ENCODE data around the gene CREB3L4.
"Not testable (repeated sequence)": the region's sequence is repeated elsewhere in the genome, so short reads cannot be mapped to it uniquely, and the experiment has no call there.

Gene CREB3L4

GRCh38 chr1:153987621-153988020 lies 19.9 kb downstream of the CREB3L4 start:
- no peak overlapping the region for H3K27ac ChIP-seq (ENCODE audit: insufficient read depth, low read depth, low read length, poor library complexity, severe bottlenecking)

DNA sequence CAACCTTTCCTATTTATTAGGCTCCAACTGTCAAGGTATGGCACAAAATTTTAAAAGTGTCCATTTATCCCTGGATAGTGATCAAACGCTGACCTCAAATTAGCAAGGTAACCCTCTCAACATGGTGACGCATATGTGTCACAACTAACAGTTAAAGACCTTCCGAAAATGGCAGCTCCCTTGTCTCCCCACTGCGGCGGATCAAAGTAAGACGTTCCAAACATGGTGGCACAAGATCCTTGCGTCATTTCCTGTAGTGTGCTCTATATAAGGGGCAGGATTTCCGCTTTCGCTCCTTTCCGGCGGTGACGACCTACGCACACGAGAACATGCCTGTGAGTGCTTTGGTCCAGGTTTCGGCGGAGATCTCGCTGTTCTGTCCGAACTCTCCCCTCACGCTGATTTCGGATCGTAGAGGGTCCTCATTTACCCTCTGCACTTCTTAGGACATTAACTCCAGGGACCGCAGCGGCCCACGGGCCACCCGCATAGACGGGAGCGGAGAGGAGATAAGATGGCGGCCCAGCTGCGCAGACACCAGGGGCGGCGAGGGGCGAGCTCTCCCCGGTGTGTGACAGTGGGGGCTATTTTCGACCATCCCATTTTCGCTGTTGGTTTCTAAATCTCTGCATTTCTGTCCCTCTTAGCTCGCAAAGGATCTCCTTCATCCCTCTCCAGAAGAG lies 22.9 kb downstream of the CREB3L4 start, which contains the start of gene RPS27:
TSS of gene RPS27 (plus strand) at position 295 of the 683 bp plus-strand sequence. CDS start at position 330, 35 bp downstream.
- H3K27me3 ChIP-seq (ENCODE audit: control insufficient read depth, insufficient read depth, low read length, poor library complexity, severe bottlenecking), result no peaks in the 10 kb centered on the region
- H3K36me3 ChIP-seq (ENCODE audit: control insufficient read depth, insufficient read depth, low read length), result peaks cover 26% of the 10 kb centered on the region
- WGBS, 2 experiments, result 0% methylated on average over 36 of the region's 36 CpGs
- H3K4me3 ChIP-seq (ENCODE audit: insufficient read depth, low read depth, low read length), result peak within 1 kb of the TSS; percentile 90
- peaks cover 5% of the 10 kb centered on the region for H3K4me1 ChIP-seq (ENCODE audit: control insufficient read depth, insufficient read depth, low read length)
- no peaks in the 10 kb centered on the region for H3K9me3 ChIP-seq (ENCODE audit: control insufficient read depth, low read length)
- H3K27ac ChIP-seq (ENCODE audit: insufficient read depth, low read depth, low read length, poor library complexity, severe bottlenecking), result peak within 1 kb of the TSS; percentile 83

More at GRCh38 chr1:153987621-153988020, 19.9 kb downstream of the CREB3L4 start:
- Histone ChIP-seq H3K36me3 (ENCODE audit: control insufficient read depth, insufficient read depth, low read length) (peaks cover 11% of the 10 kb centered on the region), H3K27me3 (ENCODE audit: control insufficient read depth, insufficient read depth, low read length, poor library complexity, severe bottlenecking) (no peaks in the 10 kb centered on the region), H3K4me1 (ENCODE audit: control insufficient read depth, insufficient read depth, low read length) (peaks cover 14% of the 10 kb centered on the region), H3K9me3 (ENCODE audit: control insufficient read depth, low read length) (no peaks in the 10 kb centered on the region), H3K4me3 (ENCODE audit: insufficient read depth, low read depth, low read length) (no peak overlapping the region)
- 93 to 94% methylated on average over 7 of the region's 8 CpGs for WGBS, 2 experiments

DNA sequence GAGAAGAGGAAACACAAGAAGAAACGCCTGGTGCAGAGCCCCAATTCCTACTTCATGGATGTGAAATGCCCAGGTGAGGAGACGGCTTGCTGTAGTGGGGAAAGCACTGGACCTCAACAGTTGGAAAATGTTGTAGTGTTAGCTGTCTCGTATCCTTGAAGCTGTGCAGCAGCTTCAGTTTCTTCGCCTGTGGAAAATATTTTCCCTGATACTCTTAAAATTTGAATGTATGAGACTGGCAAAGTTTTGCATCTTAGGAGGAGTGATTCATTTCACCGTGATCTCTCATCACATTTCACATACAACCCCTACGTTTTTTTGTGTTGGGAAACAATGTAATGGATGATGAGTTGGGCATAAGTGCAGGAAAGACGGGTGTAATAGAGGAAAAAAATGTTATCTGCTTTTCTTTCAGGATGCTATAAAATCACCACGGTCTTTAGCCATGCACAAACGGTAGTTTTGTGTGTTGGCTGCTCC lies 23.5 kb downstream of the CREB3L4 start:
- peak overlapping the region; percentile 83 for H3K27ac ChIP-seq (ENCODE audit: insufficient read depth, low read depth, low read length, poor library complexity, severe bottlenecking)
- peaks cover 5% of the 10 kb centered on the region for H3K4me1 ChIP-seq (ENCODE audit: control insufficient read depth, insufficient read depth, low read length)
- 19 to 26% methylated on average over 7 to 8 of the region's 9 CpGs for WGBS, 2 experiments
- H3K27me3 ChIP-seq (ENCODE audit: control insufficient read depth, insufficient read depth, low read length, poor library complexity, severe bottlenecking), result no peaks in the 10 kb centered on the region
- no peaks in the 10 kb centered on the region for H3K9me3 ChIP-seq (ENCODE audit: control insufficient read depth, low read length)
- peak overlapping the region; percentile 90 for H3K4me3 ChIP-seq (ENCODE audit: insufficient read depth, low read depth, low read length)
- H3K36me3 ChIP-seq (ENCODE audit: control insufficient read depth, insufficient read depth, low read length), result peaks cover 27% of the 10 kb centered on the region

DNA sequence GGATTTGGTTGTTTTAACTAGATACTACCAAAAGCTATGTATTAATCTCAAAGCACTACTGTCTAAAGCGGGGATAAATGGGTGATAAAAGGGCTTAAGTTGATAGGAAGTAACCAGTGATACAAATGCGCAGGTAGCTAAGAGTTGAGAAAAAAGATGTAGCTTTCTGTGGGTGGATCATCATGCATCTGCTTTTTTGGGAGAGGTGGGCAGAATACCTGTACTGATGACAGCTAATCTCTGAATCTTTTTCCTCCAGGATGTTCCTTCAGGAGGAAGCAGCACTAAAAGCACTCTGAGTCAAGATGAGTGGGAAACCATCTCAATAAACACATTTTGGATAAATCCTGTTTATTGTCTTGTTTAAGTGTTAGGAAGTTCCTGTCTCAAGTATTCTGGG lies 24.1 kb downstream of the CREB3L4 start:
- H3K27ac ChIP-seq (ENCODE audit: insufficient read depth, low read depth, low read length, poor library complexity, severe bottlenecking), result no peak overlapping the region
- no peaks in the 10 kb centered on the region for H3K27me3 ChIP-seq (ENCODE audit: control insufficient read depth, insufficient read depth, low read length, poor library complexity, severe bottlenecking)
- peaks cover 27% of the 10 kb centered on the region for H3K36me3 ChIP-seq (ENCODE audit: control insufficient read depth, insufficient read depth, low read length)
- 97 to 99% methylated on average over 2 of the region's 2 CpGs for WGBS, 2 experiments
- H3K9me3 ChIP-seq (ENCODE audit: control insufficient read depth, low read length), result no peaks in the 10 kb centered on the region
- peaks cover 5% of the 10 kb centered on the region for H3K4me1 ChIP-seq (ENCODE audit: control insufficient read depth, insufficient read depth, low read length)
- peak overlapping the region; percentile 90 for H3K4me3 ChIP-seq (ENCODE audit: insufficient read depth, low read depth, low read length)

DNA sequence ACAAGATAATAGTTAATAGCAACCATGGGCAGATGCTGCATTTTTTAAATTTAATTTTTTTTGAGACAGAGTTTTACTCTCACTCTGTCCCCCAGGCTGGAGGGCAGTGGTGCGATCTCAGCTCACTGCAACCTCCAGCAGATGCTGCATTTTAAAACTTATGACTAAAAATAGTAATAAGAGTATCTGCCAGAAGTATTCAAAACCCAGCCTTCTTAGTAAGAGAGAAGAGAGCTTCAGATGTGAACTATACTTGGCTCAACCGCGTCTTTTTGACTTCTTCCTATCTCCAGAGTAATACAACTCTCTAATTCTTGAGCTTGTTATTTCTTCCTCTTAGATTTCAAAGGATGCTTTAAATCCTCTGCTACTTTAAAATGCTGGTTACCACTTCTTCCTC lies 27.5 kb downstream of the CREB3L4 start:
- H3K27me3 ChIP-seq (ENCODE audit: control insufficient read depth, insufficient read depth, low read length, poor library complexity, severe bottlenecking), result no peaks in the 10 kb centered on the region
- H3K4me1 ChIP-seq (ENCODE audit: control insufficient read depth, insufficient read depth, low read length), result peaks cover 5% of the 10 kb centered on the region
- WGBS, 2 experiments, result 97 to 98% methylated on average over 2 to 3 of the region's 3 CpGs
- H3K36me3 ChIP-seq (ENCODE audit: control insufficient read depth, insufficient read depth, low read length), result peaks cover 27% of the 10 kb centered on the region
- no peak overlapping the region for H3K4me3 ChIP-seq (ENCODE audit: insufficient read depth, low read depth, low read length)
- no peaks in the 10 kb centered on the region for H3K9me3 ChIP-seq (ENCODE audit: control insufficient read depth, low read length)
- no peak overlapping the region for H3K27ac ChIP-seq (ENCODE audit: insufficient read depth, low read depth, low read length, poor library complexity, severe bottlenecking)

DNA sequence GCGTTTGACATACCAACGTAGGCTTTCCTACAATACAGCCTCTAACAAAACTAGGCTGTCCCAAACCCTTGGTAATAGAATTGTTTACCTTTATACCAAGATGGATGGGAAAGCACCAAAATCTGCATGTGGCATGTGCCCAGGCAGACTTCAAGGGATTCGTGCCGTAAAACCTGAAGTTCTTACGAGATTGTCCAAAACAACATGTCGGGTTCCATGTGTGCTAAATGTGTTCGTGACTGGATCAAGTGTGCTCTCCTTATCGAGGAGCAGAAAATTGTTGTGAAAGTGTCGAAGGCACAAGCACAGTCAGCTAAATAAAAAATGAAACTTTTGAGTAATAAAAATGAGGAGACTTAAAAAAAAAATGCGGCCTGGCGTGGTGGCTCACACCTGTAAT lies 27.9 kb downstream of the CREB3L4 start:
- Histone ChIP-seq H3K36me3 (ENCODE audit: control insufficient read depth, insufficient read depth, low read length) (peaks cover 27% of the 10 kb centered on the region), H3K4me3 (ENCODE audit: insufficient read depth, low read depth, low read length) (no peak overlapping the region), H3K4me1 (ENCODE audit: control insufficient read depth, insufficient read depth, low read length) (peaks cover 5% of the 10 kb centered on the region), H3K27me3 (ENCODE audit: control insufficient read depth, insufficient read depth, low read length, poor library complexity, severe bottlenecking) (no peaks in the 10 kb centered on the region), H3K27ac (ENCODE audit: insufficient read depth, low read depth, low read length, poor library complexity, severe bottlenecking) (no peak overlapping the region), H3K9me3 (ENCODE audit: control insufficient read depth, low read length) (no peaks in the 10 kb centered on the region)
- 96 to 98% methylated on average over 11 of the region's 11 CpGs for WGBS, 2 experiments

GRCh38 chr1:153996882-153997281 lies 29.2 kb downstream of the CREB3L4 start:
- peaks cover 22% of the 10 kb centered on the region for H3K36me3 ChIP-seq (ENCODE audit: control insufficient read depth, insufficient read depth, low read length)
- H3K27ac ChIP-seq (ENCODE audit: insufficient read depth, low read depth, low read length, poor library complexity, severe bottlenecking); H3K27me3 ChIP-seq (ENCODE audit: control insufficient read depth, insufficient read depth, low read length, poor library complexity, severe bottlenecking); H3K4me1 ChIP-seq (ENCODE audit: control insufficient read depth, insufficient read depth, low read length); H3K9me3 ChIP-seq (ENCODE audit: control insufficient read depth, low read length); H3K4me3 ChIP-seq (ENCODE audit: insufficient read depth, low read depth, low read length): not testable (repeated sequence)
- 94 to 95% methylated on average over 10 of the region's 10 CpGs for WGBS, 2 experiments

GRCh38 chr1:154000420-154000819 lies 32.7 kb downstream of the CREB3L4 start:
- WGBS, 2 experiments, result 90 to 96% methylated on average over 3 of the region's 4 CpGs

DNA sequence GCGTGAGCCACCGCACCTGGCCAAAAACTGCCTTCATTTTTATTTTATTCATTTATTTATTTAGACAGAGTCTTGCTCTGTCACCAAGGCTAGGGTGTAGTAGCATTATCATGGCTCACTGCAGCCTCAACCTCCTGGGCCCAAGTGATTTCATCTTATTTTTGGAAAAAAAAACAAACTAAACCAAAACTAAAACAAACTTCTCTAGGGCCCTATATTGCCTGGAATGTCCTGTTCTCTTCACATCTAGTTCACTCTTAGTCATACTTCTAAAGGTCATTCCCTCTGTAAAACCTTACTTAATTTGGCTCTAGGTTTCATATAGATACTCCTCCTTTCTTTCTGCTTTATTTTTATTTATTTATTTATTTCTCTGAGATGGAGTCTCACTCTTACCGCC lies 38.4 kb downstream of the CREB3L4 start:
- Histone ChIP-seq H3K9me3 (ENCODE audit: control insufficient read depth, low read length) (no peaks in the 10 kb centered on the region), H3K27me3 (ENCODE audit: control insufficient read depth, insufficient read depth, low read length, poor library complexity, severe bottlenecking) (no peaks in the 10 kb centered on the region), H3K36me3 (ENCODE audit: control insufficient read depth, insufficient read depth, low read length) (no peaks in the 10 kb centered on the region), H3K4me1 (ENCODE audit: control insufficient read depth, insufficient read depth, low read length) (no peaks in the 10 kb centered on the region), H3K27ac (ENCODE audit: insufficient read depth, low read depth, low read length, poor library complexity, severe bottlenecking) (no peak overlapping the region), H3K4me3 (ENCODE audit: insufficient read depth, low read depth, low read length) (no peak overlapping the region)
- 93 to 100% methylated on average over 3 of the region's 3 CpGs for WGBS, 2 experiments

More at GRCh38 chr1:154000420-154000819, 32.7 kb downstream of the CREB3L4 start:
- no peak overlapping the region for H3K4me3 ChIP-seq (ENCODE audit: insufficient read depth, low read depth, low read length)
- H3K27ac ChIP-seq (ENCODE audit: insufficient read depth, low read depth, low read length, poor library complexity, severe bottlenecking), result no peak overlapping the region
- H3K36me3 ChIP-seq (ENCODE audit: control insufficient read depth, insufficient read depth, low read length), result peaks cover 3% of the 10 kb centered on the region
- no peaks in the 10 kb centered on the region for H3K27me3 ChIP-seq (ENCODE audit: control insufficient read depth, insufficient read depth, low read length, poor library complexity, severe bottlenecking)
- H3K9me3 ChIP-seq (ENCODE audit: control insufficient read depth, low read length), result no peaks in the 10 kb centered on the region
- H3K4me1 ChIP-seq (ENCODE audit: control insufficient read depth, insufficient read depth, low read length), result no peaks in the 10 kb centered on the region

DNA sequence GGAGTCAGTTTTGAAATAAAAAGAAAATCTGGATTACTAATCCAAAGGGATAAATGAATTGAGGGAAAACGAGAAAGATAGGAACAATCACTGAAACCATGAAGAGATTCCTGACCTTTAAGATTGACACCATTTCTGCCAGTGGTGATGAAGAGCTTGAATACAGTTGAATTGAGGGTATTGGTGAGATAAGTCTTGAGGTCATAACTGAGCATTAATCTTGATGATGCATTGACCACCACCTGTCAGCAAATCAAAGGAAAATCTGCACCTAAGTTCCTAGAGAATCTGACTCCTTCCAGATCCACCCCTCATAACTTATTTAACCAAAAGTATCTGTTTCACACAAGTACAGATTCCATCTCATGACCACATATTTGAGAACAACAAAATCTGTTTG lies 44.4 kb downstream of the CREB3L4 start:
- Histone ChIP-seq H3K4me3 (ENCODE audit: insufficient read depth, low read depth, low read length) (no peak overlapping the region), H3K27ac (ENCODE audit: insufficient read depth, low read depth, low read length, poor library complexity, severe bottlenecking) (no peak overlapping the region), H3K9me3 (ENCODE audit: control insufficient read depth, low read length) (no peaks in the 10 kb centered on the region), H3K27me3 (ENCODE audit: control insufficient read depth, insufficient read depth, low read length, poor library complexity, severe bottlenecking) (no peaks in the 10 kb centered on the region), H3K4me1 (ENCODE audit: control insufficient read depth, insufficient read depth, low read length) (no peaks in the 10 kb centered on the region), H3K36me3 (ENCODE audit: control insufficient read depth, insufficient read depth, low read length) (no peaks in the 10 kb centered on the region)
- 88 to 93% methylated on average over 1 of the region's 1 CpG for WGBS, 2 experiments

All from ectodermal cell (in vitro differentiated cells).